GM19193 (cell line): ENCODE results near the gene PROX1.

ENCODE experiments used
- POLR2A ChIP-seq: IDR thresholded peaks from 4 replicates; pipeline ENCODE4 v1.6.1; 2011; ENCODE audit not compliant: insufficient read depth, insufficient read length; ENCODE audit errors: extremely low read depth

The PROX1 gene

DNA sequence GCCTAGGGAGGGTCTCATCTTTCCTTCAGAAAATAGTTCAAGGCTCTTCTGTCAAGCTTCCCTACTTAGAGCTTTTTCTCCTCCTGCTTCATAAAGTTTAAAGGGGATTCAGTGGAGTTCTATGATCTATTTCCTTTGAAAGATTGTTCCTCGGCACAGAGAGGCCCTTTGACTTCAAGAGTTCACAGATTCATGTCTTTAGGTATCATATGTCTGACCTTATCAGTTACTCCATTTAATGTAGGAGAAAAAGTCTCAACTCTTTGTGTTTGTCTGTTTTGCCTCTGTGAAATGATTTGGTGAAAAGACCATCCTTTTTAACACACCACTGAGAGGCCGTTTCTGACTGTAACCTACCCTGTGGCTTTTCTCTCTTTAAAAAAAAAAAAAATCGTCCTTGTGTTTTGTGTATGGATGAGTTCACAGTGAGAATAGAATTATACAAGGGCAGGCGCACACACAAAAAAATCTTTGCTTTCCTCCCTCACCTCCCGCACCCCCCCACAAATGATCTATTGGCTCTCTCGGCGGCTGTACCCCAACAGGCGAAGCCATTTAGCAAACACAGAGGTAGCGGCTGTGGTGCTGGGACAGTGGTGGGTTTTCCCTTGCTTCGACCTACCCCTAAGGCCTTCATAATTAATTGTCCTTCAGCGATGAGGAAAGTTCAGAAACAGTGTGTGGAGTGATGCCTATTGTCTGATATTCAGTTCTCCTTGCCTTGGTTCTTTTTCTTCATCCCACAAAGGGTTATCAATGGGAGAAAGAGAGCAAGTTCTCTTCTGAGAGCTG lies 29.6 kb downstream of the PROX1 start:
- TF ChIP-seq POLR2A, result no peak

DNA sequence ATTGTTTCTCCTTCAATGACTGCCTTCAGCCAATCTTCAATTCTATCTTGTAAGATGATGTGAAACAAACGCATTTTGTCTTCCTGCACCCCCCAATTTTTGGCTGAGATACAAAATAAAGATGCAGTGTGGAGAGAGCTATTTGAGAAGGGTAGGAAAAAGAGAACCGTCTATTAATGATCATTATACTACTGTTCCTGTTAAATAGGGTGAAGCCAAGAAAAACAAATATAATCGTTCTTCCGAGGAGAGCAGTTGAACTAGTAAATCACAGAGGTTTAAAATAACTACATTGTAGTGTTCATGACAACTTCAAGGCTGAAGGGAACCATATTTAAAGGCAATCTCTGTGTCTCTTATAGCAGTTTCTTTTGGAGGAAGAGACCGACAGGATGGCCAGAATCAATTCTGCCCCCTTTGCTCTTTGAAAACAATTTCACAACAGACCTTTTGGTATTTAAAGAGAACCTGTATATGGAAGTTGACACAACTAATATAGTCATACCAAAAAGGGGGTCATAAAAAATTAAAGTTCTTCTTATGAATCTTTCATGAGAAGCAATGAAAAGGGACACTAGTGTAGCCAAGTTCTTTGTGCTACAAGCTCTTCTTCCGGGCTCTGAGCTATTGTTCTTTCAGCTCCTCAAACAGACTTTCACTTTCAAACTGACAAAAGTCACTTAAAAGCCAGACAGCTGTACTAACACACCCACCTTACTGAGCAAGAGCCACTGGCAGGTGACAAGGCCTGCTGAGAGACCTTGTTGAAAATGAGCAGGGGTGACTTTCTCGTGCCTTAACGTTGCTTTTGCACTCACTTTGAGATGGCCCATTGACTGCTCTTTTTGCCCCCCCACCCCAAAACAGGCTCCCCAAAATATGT lies 30.9 kb downstream of the PROX1 start:
- TF ChIP-seq POLR2A, result no peak

DNA sequence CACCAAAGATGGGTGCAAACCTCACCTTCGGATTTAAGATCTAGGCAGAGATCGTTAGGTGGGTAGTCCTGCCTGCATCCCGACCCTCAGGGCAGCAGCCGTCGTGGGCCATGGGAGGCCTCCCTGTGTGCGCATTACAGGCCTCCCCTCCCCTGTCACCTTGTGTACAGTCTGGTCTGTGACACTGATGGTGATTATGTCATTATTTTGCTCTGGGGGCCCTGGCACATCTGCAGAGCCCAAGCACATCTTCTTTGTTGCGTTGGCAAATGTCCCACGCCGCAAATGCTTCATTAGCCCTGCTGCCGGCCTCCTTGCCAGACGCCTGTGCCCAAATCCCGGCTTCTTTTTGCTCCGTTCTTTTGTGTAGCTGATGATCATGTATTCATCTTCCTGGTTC lies 31.7 kb downstream of the PROX1 start:
- TF ChIP-seq POLR2A, result no peak

DNA sequence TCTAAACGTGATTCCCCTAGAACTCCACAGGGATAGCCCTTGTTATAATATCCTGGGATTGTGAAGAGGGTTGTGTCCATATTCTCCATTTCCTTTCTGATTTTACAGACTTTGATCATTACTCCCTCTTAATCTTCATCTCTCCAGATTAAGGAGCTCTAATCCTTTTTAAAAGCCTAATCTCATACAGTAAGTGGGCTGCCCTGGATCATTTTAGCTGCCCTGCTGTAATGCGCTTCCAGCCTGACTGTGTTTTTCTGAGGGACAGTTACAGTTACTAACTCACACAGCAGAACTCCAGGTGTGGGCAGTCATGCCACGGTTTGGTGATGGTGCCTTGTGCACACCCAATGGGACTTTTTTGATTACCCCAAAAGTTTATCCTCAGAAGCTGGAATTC lies 33.5 kb downstream of the PROX1 start:
- no peak for TF ChIP-seq POLR2A

DNA sequence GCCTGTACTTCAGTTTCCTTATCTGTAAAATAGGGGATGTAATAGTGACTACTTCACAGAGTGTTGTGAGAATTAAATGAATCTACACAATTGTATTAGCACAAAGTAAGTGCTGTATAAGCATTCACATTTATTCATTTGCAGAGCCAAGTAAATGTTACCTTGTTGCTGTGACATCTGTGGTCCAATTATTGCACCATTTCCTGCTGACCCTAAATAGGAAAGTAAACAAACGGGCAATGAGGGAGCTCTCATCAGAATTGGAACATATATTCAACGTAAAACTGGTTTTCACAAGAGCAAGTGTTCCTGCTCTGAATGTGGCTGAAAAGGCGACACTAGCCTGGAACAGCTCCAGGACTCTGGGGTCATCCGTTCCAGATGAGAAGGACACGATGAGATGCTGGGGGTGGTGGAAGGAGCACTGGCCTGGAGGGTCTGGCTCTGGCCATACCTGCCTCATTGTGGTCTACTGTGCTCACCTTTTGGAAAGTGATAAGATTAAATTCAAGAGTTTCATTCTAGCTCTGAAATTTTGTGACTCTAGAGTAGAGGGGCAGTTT lies 34.5 kb downstream of the PROX1 start:
- TF ChIP-seq POLR2A, result no peak

DNA sequence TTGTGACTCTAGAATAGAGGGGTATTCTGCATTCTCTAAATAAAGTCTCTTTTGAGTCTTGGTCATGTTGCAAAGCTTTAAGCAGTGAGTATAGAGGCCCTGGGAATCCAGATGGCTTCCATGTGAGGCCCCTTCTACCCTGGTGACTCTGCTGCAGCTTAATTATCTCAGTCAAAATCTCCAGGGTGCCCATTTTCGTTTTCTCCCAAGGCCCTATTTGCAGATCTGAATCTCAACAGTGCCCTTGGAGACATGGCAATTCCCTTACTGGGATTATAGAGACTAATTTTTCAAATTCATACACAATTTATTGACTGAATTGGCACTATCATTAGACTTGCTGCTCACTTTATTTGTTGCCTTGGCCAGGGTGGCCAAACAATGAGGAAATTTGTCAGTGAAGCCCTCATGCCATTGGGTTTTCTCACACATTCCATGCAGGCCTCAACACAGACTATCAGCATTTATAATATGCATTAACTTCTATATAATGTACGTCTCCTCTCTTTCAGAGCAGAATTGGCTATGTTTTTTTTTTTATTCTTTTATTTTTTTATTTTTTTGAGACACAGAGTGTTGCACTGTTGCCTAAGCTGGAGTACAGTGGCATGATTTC lies 35.1 kb downstream of the PROX1 start:
- TF ChIP-seq POLR2A, result no peak

DNA sequence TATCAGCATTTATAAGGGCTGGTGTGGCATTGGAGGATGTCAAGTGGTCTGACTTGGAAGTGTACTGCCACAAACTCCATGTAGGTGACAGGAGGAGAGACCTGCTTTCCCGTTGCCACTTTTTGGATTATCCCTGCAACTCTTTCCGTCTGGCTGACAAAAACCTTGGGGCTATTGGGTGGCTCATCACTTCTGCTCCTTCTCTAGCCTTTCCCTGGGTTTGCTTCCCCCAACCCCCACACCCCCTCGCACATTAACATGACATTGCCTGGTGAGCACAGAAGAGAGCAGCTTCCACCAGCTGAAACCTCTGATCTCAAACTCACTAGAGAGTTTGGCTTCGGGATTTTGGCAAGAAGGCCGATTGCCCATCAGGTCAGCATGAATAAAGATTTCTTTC lies 39.2 kb downstream of the PROX1 start:
- no peak for TF ChIP-seq POLR2A

DNA sequence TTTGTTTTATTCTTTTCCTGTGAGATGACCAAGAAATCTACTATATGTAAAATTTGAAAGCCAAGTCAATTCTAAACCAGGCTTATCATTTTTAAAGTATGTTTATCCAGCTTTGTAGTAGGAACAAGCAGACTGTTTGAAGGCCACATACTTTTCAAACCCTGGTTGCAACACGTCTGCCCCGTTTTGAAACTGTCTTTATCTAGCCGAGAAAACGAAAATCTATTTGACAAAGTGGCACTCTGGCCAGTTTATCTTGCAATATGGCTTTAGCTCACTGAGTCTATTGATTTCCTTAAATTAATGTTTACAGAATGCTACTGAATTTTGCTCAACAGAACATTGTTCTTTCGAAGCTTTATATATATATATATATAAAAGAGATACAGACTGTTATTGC lies 39.7 kb downstream of the PROX1 start:
- TF ChIP-seq POLR2A, result no peak

DNA sequence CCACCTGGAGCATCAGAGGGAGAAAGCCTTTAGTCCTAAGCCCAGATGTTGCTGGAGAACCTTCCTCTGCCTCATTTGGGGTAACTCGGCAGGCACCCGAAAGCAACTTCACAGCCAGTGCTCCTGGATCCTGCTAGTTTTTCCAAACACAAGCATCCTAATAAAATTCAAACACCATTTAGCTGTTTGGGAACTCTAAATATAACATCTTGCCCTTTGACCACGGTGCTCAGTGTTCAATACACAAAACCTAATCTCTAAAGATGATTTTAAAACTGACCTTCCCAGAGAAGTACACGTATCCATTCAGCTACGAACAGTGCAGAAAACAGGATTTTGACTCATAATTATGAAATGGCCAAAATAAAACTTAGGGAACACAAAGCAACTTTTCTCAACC lies 40.3 kb downstream of the PROX1 start:
- no peak for TF ChIP-seq POLR2A

DNA sequence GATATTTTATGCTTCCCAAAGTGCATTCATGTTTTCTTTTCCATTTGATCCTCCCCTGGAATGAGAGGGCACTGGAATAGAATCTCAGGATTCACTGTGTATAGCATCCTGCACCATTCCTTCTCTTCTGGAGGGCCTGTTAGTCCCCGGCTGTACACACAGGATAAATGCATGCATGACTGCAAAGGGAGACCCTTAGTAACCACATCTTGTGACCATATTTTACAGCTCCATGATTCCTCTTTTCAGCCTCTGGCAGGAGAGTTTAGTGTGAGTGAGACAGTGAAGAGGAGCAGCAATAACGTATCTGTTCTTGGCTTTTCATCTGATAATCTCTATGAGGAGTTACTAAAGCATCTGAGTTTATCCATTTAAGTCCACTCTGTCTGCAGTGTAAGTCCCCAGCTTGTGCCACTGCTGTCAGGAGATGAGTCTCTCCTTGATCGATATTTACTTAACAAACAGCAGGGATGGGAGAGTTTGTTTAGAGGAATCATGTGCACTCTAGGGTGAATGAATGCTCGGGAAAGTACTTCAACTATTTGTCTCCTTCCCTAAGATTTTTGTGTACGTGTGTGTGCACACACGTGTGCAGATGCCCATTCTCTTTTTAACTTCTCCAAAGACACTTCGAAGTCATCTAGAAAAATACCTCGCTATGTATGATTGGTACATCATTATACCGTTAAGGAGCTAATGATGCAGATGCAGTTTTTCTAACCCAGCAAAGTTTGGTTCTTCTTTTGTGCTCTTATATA lies 41.1 kb downstream of the PROX1 start:
- TF ChIP-seq POLR2A, result no peak

DNA sequence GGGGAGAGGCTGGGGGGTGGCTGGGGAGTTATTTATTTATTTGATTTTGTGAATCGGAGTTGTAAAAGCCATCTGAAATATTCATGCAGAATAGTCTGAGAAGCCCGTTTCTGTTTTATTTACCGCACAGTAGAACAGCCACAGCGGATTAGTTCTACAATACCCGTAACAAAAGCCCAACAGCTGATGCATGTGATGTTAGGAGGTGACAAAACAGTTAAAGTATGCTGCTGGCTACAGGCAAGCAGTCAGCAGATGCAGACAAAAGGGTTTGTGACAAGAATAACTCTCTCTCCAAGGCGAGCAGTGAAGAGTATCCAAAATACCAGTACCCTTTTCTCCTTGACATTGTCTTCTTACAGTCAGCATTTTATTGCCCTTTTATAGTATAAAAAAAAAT lies 42.0 kb downstream of the PROX1 start:
- TF ChIP-seq POLR2A, result no peak

DNA sequence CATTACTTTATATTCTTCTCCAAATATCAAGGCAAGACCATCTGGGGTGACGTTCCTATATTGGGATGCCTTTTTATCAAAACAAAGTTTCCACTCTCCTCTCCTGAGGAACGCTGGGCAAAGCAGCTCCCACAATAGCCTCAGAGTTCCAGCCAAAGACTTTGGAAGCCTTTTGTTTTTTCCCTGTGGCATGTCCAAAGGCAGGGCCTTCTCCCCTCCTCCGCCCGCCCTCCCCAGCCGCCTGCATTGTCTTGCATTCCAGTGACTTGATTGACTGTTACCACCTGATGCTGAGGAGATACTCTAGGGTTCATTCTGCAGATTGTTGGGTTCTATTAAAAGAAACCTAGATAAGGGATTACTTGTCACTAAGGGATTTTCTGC lies 43.5 kb downstream of the PROX1 start:
- no peak for TF ChIP-seq POLR2A

DNA sequence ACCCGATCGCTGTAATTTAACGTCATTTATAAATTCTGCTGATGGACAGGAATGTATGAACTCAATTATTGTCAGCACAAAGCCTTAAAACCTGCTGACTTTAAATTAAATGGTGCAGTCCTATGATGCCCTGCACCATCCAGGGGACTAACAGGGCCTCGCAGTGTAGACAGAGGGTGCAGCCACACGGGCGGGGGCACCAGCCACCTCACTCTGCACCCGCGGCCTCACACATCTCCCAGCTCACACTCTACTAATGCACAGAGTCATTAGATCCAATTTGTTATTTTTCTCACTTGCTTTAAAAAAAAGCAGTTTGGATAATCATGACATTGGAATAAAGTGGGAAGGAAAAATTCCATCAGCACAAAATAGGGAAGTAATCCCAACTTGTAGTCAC lies 49.7 kb downstream of the PROX1 start:
- TF ChIP-seq POLR2A, result no peak

DNA sequence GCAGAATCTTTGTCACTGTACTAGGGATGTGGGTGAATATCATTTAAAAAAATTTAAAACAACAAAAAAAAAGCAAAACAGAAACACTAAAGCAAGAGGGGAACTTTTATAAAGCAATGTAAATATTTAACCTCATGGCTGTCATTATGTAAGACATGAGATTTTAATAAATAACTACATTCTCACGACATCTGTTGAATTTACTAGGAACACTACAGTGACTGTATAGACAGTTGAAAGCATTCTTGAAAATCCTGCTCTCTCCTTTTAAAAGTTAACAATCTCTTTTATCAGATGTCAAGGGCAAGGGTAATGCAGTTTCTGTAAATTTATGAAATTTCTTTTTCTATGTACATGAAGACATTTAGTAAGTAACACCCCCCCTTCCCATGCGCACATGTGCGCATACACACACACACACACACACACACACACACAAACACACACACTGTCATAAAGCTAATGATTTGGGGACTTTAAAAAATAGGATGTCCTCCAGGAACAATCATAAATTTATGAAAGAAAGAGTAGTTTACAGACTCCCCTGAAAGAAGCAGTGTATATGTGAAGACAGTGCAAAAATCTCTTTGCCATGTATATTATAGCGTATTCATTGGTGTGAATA lies 51.7 kb downstream of the PROX1 start:
- no peak for TF ChIP-seq POLR2A
